NT2/D1 (cell line): ENCODE results near the gene TBC1D22A.

ENCODE experiments used
- SUZ12 ChIP-seq: IDR thresholded peaks from 2 replicates; pipeline ENCODE4 v1.6.1; 2011; ENCODE audit not compliant: insufficient read length, insufficient read depth; ENCODE audit errors: extremely low read depth
- ZNF274 ChIP-seq: IDR thresholded peaks from 2 replicates; pipeline ENCODE4 v1.6.1; 2011; ENCODE audit warnings: mild to moderate bottlenecking, low read depth, low read length

DNA sequence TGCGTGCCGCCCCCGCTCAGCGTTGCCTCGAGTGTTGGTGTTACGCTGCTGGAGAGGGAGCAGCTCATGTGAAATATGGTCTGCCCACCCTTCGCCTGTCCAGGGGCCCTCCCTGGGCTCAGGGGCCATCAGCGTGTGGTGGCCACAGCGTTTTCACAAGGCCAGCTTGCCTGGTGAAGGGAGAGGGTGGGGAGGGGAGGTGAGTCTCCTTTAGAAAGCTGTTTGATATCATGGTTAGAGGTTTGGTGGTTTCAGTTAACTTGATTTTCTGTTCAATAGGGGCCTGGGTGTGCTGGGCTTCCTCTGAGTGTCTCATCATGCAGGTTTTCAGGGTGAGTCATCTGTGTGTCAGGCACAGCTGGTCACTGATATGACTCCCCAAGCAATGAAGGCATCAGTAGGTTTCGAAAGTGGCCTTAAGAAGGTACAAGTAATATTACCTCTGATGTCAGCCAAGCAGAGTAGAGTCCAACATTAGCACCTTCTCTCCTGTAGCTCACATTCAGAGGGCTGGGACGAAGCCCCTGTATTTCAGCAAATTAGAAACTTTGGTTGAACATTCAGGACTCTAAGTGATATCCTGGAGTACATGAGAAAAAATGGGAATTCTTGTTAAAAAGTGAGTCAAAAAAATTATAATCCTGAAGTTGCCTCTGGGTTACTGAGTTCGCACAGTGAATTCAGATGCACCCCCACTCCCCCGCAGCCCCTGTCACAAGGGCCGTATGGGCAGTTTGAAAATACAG, 172.5 kb downstream of the TBC1D22A start:
- TF ChIP-seq ZNF274 (no peak), SUZ12 (no peak)
